Measurements from ENCODE around the gene NSL1.

Gene NSL1

DNA sequence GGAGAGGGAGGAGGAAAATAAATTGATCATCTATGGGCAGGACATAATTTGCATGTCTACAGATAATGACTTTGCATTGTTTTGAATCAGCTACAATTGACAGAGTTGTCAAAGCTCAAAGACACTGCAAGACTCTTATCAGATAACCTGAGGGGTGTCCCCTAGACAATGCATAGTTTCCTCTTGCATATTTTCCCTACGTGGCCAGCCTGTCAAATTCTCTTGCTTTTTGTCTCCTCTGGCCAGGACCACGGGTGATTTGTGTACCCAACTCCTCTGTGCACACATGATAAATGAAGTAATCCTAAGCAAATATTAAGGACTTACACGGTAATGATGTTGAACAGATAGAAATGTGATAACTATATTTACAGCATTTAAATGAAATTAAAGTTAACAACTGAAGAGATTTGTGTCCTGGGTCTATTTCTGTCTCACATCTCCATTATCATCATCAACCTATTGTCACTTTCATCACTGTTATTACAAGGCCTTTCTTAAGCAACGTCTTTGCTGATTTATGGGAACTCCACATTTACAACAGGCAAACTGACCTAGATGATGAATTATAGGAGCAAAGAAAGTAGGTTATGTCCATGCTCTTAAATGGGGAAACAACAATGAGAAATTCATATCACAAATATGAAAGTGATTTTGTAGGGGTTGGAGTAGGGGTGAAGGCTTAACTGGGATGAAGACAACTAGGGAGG is 110.7 kb downstream of the NSL1 start:
- peak; percentile 11 for DNase-seq

DNA sequence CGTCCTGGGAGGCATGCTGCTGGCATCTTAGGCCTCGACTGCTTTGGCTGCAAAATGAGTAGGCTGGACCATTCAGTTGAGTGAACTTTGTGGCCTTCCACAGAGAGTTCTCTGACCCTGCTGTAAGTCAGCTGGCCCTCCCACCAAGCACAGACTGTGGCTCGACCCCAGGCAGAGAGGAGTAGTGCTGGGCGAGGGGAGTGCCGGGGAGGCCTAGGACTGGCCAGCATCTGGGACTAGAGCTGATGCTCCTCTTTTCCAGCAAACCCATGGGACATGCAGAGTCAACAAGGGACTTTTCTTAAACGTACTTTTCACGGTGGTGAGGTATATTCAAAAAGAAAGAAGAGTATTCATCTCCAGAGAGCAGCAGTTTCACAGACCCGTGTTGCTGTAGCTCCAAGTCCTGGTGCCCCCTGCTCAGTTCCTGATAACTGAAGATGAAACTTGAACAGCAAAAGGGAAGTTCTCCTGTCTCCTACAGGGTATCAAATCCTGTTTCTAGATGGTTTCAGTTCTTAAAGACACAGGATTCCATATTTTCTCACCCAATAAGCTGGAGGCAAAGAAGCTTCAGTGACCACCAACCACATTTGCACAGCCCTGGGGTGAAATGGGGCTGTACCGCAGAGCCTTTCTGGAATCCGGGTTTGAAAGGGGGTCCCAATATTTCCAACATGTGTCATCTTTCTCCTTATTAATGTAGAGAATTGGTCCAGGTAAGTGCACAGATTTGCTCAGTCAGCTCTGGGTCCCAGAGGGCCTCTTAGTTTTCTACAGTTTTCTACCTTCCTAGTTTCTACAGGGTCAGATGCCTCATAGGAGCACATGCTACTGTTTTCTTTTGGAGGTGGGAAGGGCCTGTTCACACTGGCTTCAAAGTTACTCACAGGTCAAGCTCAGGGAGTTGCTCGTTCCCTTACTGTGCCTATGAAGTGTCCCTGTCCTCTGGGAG is 112.8 kb downstream of the NSL1 start:
- DNase-seq, result no peak

DNA sequence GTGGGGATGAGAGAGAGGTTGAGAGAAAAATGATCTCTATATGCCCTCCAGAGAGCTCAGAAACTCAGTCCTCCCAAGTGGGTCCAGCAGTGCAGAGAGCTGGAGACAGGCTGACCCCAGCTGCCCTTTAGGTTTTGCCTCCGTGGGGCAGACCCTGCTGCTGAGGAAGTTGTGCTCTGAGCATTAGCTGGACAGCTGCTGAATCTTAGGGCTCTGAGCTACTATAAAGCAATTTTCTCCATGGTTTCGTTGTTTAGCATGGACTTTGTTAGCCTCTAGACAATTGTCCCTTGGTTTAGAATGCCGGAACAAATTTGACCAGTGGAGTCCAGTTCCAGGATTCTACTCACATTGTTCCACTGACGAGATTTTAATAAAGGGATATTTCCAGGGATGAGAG is 114.0 kb downstream of the NSL1 start:
- no peak for DNase-seq

DNA sequence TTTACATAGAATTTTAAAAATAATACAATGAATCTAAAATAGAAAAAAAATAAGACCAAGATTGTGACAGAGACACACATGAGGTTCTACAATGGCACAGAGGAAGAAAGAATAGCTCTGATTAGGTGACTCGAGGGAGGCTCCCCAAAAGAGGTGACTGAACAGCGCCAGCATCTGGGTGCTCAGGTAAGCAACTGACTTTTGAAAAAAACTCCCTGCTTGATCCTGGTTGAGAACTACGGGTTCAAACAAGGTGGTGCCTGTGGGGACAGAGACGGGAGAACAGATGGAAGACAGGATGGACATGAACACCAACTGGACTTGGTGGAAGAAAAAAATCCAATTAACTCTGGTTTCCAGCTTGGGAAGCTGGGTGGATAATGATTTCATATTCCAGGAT is 114.4 kb downstream of the NSL1 start:
- DNase-seq, result no peak
